Stimulated activated CD4-positive, alpha-beta T cell treated with anti-CD3 and anti-CD28 coated beads, Interleukin-1b, Interleukin-23, amount 100 ng/mL, for 1 hour (primary cell): ENCODE data around the gene ANKZF1.

Experiments used
- DNase-seq, 2 donors: peaks; one replicate each; pipeline ENCODE4 v3.0.0-alpha.2; 2020; ENCODE audit warnings: low read depth in 2 of 2

The ANKZF1 gene

DNA sequence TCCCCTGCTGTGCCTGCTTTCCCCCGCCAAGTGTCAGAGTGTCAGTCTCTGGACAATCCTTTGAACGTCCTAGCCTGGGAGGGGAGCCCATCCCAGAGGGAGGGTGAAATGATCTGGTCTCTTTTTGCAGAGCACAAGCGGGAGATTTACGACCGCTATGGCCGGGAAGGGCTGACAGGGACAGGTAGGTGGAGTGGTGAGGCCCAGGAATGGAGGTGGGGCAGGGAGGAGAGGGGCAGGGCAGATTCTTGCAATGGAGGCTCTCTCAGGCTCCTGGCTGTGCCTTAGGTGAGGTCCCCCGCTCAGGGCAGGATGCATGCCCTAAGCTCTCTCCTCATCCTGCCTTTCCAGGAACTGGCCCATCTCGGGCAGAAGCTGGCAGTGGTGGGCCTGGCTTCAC is 52.0 kb downstream of the ANKZF1 start:
- DNase-seq, result no peak

DNA sequence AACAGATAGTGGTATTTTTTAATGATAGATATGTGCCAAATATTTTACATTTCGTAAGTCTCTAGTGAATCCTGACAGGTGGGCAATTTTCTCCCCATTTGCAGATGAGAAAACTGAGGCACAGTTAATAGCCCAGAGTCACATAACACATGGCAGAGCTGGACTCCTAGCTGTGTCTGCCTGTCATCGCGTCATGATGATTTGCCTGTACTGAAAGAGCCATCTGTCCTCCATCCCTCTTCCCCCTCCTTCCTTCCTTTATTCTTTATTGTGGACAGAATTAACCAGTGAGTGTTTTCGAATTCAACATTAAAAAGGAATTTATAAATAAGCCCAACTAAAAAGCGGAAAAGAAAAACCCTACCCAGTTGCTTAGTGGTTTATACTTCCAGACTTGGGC is 52.8 kb downstream of the ANKZF1 start:
- DNase-seq, result no peak

DNA sequence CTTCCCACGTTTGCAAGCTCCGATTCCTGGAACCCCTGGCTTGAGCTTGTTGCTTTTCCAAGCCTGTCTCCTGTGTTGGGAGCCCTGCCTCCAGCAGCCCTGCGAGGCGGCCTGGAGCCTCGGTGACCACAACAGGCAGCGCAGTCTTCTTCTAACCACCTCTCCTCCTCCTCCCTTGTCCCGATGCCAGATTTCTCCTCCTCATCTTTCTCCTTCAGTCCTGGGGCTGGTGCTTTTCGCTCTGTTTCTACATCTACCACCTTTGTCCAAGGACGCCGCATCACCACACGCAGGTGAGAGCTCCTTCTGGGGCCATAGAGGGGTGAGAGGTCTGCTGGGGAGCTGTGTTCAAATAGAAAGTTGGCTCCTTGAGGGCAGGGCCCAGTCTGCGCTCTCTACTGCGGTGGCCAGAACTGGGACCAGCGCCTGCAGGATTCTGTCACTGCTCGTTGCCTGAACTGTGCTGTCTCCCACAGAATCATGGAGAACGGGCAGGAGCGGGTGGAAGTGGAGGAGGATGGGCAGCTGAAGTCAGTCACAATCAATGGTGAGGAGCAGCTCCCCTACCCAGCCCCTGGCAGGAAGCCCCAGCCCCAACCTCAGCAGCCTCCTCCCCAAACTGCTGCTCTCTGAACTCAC is 53.5 kb downstream of the ANKZF1 start:
- no peak for DNase-seq

DNA sequence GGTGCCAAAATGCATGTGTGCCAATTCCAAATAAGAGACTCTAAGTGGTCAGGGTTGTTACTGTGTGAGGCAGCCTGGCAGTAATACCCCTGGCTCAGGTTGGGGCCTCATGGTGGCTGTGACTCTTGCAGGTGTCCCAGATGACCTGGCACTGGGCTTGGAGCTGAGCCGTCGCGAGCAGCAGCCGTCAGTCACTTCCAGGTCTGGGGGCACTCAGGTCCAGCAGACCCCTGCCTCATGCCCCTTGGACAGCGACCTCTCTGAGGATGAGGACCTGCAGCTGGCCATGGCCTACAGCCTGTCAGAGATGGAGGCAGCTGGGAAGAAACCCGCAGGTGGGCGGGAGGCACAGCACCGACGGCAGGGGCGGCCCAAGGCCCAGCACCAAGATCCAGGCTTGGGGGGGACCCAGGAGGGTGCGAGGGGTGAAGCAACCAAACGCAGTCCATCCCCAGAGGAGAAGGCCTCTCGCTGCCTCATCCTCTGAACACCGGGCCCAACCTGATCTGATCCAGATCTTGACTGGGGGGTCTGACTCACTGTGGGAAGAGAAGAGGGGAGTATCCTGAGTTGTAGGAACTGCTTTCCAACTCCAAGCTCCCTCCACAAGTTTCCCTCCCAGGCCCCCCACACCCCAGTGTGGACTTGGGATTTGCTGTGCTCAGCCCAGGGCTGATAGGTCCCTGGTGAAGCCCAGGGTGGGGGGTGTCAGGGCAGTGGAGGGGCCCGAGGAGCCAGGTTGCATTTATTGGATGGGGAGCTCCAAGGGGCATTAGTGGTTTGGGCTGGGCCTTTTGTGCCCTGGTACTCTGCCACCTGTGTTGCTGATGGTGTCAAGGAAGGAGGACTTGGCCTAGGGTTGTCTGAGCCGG is 55.1 kb downstream of the ANKZF1 start:
- DNase-seq, result no peak

DNA sequence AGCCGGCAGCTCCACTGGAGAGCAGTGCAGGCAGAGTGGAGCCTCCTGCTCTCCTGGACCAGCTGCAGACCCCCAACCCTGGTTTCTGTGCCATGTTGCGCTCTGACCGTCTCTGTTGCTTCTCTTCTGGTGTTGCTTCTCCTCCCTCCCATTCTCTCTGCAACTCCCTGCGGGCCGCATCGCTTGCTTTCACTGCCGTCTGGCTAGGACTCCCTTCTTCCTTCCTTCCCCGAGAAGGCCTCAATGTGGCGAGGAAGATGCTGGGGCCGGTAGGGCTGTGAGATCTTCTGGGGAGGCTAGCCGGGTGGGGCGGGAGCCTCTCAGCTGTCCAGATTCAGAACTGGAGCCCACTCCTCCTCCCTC is 55.7 kb downstream of the ANKZF1 start:
- no peak for DNase-seq

DNA sequence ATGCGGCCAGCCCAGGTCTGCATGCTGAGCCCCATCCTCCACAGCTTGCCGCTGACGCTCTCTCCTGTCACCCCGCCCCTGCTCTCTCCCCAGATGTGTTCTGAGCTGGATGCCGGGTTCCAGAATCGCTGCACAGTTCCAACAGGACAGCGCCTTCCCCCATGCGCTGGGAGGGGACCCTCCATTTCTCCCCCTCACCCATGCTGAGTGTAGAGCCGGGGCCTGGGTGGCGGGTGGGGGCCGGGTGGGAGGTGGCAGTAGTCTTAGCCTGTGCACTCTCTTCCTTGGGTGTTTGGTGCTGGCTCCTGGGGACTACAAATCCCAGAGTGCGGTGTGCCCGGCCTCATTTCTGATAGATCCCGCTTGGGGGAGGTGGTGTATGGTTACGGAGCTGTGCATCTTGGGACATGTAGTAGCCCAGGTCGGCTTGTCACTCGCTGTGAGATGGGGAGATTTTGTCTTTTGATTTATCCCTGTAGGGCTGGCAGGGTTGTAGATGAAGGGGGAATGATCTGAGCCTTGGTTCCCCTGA is 56.4 kb downstream of the ANKZF1 start:
- DNase-seq, result no peak
